GM10847 (cell line): Measurements from ENCODE around the gene GFRA4.

Source experiments
- POLR2A ChIP-seq: IDR thresholded peaks from 2 replicates; pipeline ENCODE4 v1.6.1; 2011; ENCODE audit not compliant: insufficient read length; ENCODE audit errors: extremely low read depth

Gene GFRA4

DNA sequence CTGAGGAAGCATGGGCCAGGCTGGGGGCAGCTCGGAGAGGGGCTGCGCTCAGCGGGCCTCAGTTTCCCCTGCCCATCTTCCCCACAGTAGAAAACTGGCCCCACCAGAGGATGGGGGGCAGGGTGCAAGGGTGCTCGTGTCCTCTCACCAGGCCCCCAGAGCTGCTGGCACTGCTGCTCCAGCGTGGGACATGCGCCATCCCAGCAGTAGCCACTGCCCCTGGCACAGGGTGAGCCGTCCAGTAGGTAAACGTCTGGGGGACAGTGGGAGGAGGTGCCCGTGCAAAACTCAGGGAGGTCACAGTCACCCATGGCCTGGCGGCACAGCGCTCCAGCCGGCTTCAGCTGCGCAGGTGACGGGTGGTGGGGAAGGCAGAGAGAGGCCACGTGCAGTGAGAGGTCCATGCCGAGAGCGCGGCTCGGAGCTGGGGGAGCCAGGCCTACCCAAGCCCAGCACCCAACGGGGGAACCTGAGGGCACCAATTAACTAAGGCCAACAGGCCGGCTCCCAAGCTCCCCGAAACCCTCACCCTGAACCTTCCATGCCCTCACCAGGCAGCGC is 8.9 kb upstream of the GFRA4 start:
- TF ChIP-seq POLR2A: no peak

DNA sequence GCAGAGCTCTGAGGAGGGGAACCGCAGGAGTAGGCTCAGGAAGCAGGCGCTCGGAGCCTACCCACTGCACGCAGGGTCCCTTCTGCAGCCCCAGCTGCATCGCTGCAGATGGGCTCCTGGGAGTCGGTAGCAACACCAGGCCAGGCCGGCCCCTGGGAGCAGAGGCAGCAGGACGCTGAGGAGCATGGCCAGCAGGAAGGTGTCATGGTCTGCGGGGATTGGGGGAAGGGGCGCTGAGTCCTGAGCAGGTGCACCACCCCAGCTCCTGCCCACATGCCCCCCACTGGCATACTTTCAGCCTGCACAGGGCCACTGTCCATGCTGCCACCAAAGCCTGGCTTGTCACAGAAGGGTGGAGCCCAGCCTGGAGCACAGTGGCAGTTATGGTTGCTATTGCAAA is 7.7 kb upstream of the GFRA4 start:
- no peak for TF ChIP-seq POLR2A

DNA sequence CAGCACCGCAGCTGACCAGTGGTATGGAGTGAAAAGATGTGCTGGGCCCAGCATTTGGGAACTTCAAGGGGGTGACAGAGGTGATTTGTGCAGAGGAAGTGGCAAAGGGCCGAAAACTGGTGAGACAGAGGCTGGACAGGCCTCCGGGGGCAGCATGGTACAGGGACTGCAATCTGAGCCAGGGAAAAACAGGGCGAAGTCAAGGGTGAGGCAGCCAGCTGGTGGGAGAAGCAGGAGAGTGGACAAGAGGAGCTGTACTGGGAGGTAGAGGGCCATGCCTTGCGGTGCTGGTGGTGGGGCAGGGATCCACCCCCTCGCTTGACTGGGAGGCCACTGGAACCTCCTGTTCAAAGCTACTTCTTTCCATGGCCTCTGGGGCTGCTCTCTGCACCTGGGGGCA is 7.3 kb upstream of the GFRA4 start:
- no peak for TF ChIP-seq POLR2A

DNA sequence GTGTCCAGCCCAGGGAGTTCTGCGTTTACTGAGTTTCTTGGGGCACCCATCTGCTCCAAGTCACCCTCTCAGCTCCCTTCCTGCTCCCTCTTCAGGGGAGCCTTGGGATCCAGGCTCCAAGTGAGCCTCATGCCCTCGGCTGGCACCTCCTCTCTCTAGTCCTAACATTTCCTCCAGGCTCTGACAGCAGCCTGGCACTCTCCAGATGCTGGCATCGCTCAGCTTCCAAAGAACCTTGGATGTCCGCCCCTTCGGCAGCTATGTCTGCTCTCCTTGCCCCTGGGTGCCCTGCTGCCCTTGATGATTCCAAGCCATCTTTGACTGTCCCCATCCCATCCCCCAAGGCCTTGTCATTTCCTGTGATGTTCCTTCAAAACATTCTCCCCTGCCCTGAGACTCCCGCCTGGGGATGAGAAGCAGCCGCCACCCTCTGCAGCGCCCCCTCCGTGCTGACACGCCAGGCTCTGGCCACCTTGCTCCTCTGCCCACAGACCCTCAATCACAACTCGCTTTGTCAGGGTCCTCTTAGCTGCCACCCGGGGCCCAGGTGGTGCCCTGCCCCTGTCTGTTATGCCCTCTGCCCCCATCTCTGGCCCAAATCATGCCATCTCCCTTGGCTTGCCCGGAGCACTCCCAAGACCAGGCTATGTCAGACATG is 6.6 kb upstream of the GFRA4 start:
- no peak for TF ChIP-seq POLR2A

DNA sequence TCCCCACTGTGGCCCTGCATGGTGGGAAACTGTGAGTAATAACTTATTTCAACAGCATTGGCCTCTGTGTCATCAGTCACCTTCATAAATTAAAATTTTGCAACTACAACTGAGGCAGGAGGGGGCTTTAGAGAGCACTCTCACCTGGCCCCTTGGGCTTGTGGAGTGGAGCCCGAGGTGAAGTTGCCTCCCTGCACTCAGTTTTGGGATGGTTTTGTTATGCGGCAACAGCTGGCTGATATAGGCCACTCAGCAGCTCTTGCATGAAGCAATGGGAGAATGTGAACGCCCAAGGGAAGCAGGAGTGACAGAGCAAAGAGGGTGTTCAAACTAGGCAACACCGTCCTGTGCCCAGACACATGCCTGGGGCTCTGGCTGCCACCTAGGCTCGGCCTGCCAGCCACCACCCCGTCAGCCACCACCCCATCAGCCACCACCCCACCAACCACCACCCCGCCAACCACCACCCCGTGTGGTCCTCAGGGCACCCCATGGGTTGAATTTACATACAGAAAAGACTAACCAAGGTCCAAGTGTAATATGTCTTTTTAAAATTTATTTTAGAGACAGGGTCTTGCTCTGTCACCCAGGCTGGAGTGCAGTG is 4.3 kb upstream of the GFRA4 start:
- no peak for TF ChIP-seq POLR2A

DNA sequence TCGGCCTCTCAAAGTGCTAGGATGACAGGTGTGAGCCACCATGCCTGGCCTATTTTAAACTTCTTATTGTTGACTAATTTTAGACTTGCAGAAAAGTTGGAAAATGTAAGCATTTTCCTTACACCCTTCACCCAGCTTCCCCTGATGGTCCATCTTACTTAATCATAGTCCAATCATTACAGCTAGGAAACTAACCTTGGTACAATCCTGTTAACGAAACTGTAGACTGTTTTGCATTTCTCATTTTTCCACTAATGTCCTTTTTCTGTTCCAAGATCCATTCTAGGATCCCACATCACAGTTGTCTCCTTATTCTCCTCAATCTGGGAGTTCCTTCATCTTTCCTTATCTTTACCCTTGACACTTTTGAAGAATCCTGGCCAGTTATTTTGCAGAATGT is 659 bp upstream of the GFRA4 start:
- no peak for TF ChIP-seq POLR2A

DNA sequence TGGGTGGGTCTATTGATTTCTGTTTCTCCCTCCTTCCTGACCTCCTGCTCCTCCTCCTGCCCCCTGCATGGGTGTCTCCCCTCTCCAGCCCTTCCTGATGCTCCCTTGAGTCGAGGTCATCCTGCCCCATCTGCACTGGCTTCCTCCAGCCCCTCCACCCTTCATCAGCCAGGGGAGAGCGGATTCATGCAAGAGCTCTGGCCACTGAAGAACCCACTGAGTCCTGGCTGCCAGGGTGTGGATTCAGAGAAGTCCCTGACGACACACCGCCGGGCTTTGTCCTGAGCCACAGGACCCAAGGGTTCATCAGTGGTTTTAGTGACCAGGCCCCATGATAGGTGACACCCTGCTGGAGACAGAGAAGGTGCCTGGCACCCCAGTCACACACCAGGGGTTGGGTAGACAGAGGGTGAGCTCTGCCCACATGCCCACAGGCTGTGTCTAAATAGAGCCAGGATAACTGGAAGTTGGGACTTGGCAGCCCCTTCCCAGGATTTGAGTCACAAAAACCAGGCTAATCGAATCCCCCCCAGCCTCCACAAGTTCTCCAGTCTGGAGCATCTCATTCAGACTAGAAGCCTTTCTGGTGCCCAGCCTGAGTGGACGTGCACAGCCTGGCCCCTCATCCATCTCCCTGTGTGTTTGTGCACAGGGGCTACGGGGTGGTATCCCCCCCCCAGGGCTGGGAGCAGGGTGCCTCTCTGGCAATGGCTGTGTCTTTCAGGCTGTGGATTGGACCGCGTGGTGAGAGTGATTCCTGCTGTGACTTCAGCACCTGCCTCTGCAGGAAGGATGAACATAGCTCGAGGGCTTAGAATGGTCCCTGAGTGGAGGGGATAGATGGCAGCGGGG is 1.2 kb downstream of the GFRA4 start:
- no peak for TF ChIP-seq POLR2A

DNA sequence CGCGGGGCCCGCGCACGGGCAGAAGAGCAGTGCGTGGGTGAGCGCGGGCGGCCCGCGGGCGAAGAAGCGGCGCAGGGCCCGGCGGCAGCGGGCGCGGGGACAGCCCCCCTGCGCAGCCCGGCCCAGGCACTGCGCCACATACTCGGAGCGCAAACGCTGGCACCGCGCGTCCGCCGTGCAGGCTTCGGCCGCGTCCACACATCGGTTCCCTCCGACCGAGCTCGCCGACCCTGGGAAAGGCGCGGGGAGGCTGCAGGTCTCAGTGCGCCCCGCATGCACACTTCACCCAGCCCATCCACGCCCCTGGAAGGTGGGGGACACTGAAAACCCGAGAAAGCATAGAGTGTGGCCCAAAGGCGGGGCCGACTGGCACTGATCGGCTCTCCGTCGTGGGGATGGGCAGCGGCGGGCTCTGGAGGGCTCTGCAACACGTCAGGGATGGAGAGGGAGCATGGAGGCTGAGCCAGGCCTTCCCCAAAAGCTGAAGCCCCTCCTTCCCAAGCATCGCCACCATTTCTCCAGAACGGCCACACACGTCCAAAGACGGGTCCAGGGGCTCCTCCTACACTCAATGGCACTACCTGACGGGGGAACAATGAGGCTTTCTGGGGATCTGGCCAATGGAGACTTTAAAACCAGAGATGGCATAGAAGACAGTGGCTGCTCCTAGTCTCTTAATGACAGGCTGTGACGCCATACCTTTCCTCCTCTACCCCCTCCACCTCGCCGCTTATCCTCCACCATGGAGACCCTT is 2.0 kb downstream of the GFRA4 start:
- no peak for TF ChIP-seq POLR2A

DNA sequence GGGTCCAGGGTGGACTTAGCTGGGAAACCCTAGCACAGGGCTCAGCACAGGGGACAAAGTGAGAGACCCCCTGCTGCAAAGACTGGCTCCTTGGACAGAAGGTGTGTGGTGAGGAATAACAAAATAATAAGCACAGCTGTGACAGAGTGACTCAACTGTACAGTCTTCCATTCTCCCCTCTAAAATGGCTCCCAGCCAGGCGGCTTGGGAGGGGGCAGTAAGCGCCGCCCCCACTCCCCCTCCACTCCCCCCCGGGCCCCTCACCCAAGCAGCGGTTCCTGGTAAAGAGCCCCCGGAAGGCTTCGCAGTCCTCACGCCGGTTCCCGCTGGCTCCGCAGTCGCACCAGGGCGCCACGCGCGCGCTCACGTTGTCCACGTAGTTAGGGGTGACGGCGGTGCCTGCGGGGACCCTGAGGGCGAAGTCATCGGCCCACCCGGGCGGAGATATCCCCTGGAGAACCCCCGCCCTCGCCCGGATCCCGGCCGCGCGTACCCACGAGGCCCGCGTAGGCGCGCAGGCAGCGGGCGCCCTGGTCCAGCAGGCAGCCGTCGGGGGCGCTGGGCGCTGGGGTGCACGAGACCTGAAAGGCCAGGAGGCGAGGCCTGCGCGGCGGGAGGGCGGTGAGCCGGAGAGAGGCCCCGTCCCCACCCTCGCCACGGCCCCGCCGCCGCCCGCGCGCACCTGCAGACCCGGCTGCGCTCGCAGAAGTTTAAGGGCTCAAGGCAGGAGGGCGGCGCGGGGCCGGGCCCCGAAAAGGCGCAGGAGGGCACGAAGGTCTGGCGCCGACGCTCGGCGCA is 2.7 kb downstream of the GFRA4 start:
- TF ChIP-seq POLR2A: no peak

DNA sequence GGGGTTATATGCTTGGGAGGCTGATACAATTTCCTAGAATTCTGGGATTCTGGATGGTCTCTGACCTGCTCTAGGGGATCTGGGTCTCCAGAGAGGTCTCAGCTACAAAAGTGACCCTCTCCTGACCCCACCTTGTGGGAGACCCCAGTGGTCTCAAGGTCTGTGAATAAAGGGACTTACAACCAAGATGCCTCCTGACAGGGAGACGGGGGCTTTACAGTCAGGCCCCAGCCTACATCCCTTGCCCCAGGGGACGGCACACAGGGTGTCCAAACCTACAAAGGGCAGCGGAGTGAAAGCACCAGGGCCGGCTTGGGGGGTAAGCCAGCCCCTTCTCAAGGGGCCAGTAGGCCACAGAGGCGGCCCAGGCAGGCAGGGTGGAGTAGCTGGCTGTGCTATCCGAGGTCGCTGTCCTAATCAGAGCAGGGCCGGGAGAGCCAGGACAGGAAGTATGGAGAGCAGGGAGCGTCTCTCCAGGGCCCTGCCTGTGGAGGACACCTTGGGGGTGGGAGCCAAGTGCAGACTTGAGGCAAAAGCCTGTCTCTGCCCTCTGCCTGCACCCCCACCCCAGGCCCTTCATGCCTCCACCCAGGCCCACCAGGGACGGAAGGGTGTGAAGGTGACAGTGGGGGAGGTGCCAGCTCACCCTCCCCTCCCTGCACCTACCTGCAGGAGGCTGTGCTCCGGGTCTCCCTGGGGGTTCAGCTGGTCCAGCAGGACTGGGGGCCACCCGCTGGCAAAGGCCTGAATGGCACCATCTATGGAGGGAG is 3.5 kb downstream of the GFRA4 start:
- TF ChIP-seq POLR2A: no peak

DNA sequence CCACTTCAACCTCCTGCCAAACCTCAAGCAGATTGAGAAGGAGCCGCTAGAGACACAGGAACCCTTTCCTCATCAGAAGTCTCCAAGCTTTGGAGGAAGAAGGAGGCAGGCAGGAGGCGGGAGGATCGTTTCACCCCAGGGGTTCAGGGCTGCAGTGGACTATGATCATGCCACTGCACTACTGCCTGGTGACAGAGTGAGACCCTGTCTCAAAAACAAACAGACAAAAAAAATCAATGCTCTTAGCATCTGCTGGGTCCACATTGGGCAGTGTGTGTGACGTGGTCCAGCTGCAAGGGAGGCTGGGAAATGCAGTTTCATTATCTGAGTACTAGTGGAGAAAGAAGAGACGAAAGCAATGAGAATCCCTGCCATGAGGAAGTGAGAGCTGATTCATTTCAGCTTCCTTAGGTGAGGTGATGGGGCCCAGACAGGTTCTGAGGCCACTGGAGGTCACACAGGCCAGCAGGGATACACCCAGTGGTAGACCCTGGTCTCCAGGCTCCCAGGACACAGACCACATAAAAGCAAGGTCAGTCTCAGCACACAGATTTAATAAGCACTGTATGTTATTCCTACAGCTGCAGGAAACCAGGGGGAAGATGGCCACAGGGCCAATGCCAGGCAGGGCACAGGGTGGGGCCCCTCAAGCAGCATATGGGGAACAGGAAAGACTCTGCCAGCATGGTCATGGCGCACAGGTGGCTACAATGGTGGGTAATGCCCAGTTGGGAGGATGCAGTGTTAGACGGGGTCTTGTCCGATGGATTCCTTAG is 4.3 kb downstream of the GFRA4 start:
- TF ChIP-seq POLR2A: no peak

DNA sequence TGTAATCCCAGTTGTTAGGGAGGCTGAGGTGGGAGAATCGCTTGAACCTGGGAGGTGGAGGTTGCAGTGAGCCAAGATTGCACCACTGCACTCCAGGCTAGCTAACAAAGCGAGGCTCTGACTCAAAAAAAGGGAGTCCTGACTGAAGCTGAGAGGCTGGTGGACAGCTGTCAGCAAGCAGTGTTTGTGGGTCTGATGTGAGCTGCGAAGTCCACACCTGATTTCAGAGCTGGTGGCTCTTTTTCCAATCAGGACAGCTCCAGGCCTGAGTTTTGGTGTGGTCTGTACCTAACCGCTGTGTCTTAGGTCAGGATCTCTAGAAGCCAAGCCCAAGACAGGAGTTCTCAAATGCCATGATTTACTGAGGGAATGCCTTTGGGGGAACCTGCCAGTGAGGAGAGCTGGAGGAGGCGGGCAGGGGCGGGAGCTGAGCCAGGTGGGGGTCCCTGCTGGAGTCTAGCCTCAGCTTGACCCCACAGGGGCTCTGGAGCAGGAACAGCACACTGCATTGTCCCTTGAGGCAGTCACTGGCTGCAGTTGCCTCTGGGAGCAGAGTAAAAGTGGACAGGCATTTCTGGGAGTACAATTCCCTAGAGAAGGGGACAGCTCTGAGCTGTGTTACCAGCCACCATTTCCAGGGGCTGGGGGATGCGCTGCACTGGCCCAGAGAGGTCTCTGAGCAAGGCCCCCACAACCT is 5.0 kb downstream of the GFRA4 start:
- no peak for TF ChIP-seq POLR2A

DNA sequence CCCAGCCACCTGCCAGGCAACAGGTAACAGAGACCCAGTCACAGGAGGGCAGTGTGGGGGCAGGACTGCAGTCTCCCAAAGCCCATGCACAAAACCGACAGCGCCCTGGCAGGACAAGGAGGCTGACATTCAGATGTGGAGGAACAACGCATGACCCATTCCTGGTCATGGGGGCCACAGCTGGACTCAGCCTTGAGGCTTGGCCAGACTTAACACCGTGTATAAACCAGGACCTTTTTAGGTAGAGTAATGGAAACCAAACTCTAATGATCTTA is 8.1 kb downstream of the GFRA4 start:
- no peak for TF ChIP-seq POLR2A
